CD14-positive monocyte (primary cell): ENCODE results near the gene ICOS. TPM values are rescaled to one million over a fixed set of nuclear protein-coding genes. Genes with fewer than 3 reads are reported as not detected.

ENCODE experiments used
- DNase-seq, 3 donors: peaks; one replicate each; pipeline ENCODE4 v3.0.0-alpha.2; 2011 to 2022
- H2AFZ ChIP-seq: 2 replicates; pipeline ENCODE4 v1.6.0; 2012; ENCODE audit warnings: mild to moderate bottlenecking, low read depth, low read length, inconsistent platforms; ENCODE audit not compliant: insufficient read depth, poor library complexity, severe bottlenecking
- H3K27ac ChIP-seq, 2 donors: 1 replicate in 1 of 2; 2 replicates in 1 of 2; pipeline ENCODE4 v1.5.1; 2012 to 2013; ENCODE audit warnings: low read length in 2 of 2, control low read depth in 1 of 2, inconsistent platforms in 1 of 2, low read depth in 1 of 2, mild to moderate bottlenecking in 1 of 2
- H3K27me3 ChIP-seq, 2 donors: one replicate each; pipeline versions ENCODE4 v1.6.0 to v1.6.1; 2011 to 2013; ENCODE audit warnings: low read length in 2 of 2; ENCODE audit not compliant: control insufficient read depth in 2 of 2, insufficient read depth in 2 of 2
- H3K36me3 ChIP-seq, 2 donors: replicated peaks in 1 of 2; 1 replicate in 1 of 2; 2 replicates in 1 of 2; pipeline versions ENCODE4 v1.5.1 to v1.6.1; 2012 to 2013; ENCODE audit warnings: low read length in 2 of 2, control low read depth in 1 of 2, inconsistent platforms in 1 of 2, mild to moderate bottlenecking in 1 of 2; ENCODE audit not compliant: insufficient read depth in 2 of 2, control insufficient read depth in 1 of 2
- H3K4me1 ChIP-seq, 2 donors: 1 replicate in 1 of 2; 2 replicates in 1 of 2; pipeline versions ENCODE4 v1.5.1 to v1.6.1; 2012 to 2013; ENCODE audit warnings: low read length in 2 of 2, control low read depth in 1 of 2, inconsistent platforms in 1 of 2, mild to moderate bottlenecking in 1 of 2, moderate library complexity in 1 of 2; ENCODE audit not compliant: insufficient read depth in 2 of 2, control insufficient read depth in 1 of 2
- H3K4me2 ChIP-seq: replicated peaks from 2 replicates; pipeline ENCODE3; 2012; ENCODE audit warnings: low read length, moderate library complexity, mild to moderate bottlenecking; ENCODE audit not compliant: poor library complexity, severe bottlenecking; ENCODE audit errors: extremely low read depth
- H3K4me3 ChIP-seq, 3 experiments: fragments of 200-600 bp in 1 of 3; sonication (generic) in 1 of 3; replicated peaks in 1 of 3; 1 replicate in 2 of 3; 2 replicates in 1 of 3; pipeline ENCODE4 v1.5.1; 2011 to 2013; ENCODE audit warnings: low read length in 3 of 3, mild to moderate bottlenecking in 3 of 3, control low read depth in 2 of 3, low read depth in 2 of 3, inconsistent platforms in 1 of 3, moderate library complexity in 1 of 3
- H3K79me2 ChIP-seq: 2 replicates; pipeline ENCODE4 v1.6.0; 2012; ENCODE audit warnings: mild to moderate bottlenecking, control low read depth, inconsistent platforms, low read length, moderate library complexity; ENCODE audit not compliant: insufficient read depth
- H3K9ac ChIP-seq: 2 replicates; pipeline ENCODE4 v1.6.0; 2017; ENCODE audit warnings: low read length, mild to moderate bottlenecking; ENCODE audit not compliant: insufficient read depth, poor library complexity, severe bottlenecking
- H3K9me3 ChIP-seq, 2 donors: replicated peaks in 1 of 2; 1 replicate in 1 of 2; 2 replicates in 1 of 2; pipeline versions ENCODE4 v1.5.1 to v1.6.1; 2012 to 2013; ENCODE audit warnings: low read length in 2 of 2, control low read depth in 1 of 2; ENCODE audit not compliant: control insufficient read depth in 1 of 2, insufficient read depth in 1 of 2
- H4K20me1 ChIP-seq: 2 replicates; pipeline ENCODE4 v1.6.0; 2012; ENCODE audit warnings: mild to moderate bottlenecking, low read length, control low read depth, moderate library complexity; ENCODE audit not compliant: insufficient read depth
- H3K27ac Mint-ChIP-seq, 7 donors: one replicate each; pipeline ENCODE4 v1.8.0; 2020; ENCODE audit warnings: mild to moderate bottlenecking in 7 of 7, mixed read lengths in 7 of 7, moderate library complexity in 6 of 7, inconsistent platforms in 2 of 7
- H3K27me3 Mint-ChIP-seq, 3 donors: one replicate each; pipeline ENCODE4 v1.8.0; 2021 to 2022; ENCODE audit warnings: low read depth in 3 of 3, mild to moderate bottlenecking in 3 of 3, mixed read lengths in 3 of 3, moderate library complexity in 3 of 3, inconsistent platforms in 1 of 3
- H3K36me3 Mint-ChIP-seq, 2 donors: one replicate each; pipeline ENCODE4 v1.8.0; 2020; ENCODE audit warnings: mixed read lengths in 2 of 2, inconsistent platforms in 1 of 2, mild to moderate bottlenecking in 1 of 2
- H3K4me1 Mint-ChIP-seq: one replicate; pipeline ENCODE4 v1.8.0; 2020; ENCODE audit warnings: mild to moderate bottlenecking, mixed read lengths
- H3K4me3 Mint-ChIP-seq, 2 donors: one replicate each; pipeline ENCODE4 v1.8.0; 2020; ENCODE audit warnings: mild to moderate bottlenecking in 2 of 2, mixed read lengths in 2 of 2, moderate library complexity in 1 of 2
- H3K9me3 Mint-ChIP-seq, 7 donors: one replicate each; pipeline ENCODE4 v1.8.0; 2020 to 2022; ENCODE audit warnings: mixed read lengths in 7 of 7, mild to moderate bottlenecking in 6 of 7, moderate library complexity in 6 of 7, inconsistent platforms in 2 of 7
- WGBS: methylation state at CpG from one replicate; pipeline ENCODE4 v1.1.5; 2013; ENCODE audit warnings: missing lambda C conversion rate; ENCODE audit not compliant: insufficient coverage; 5-methylcytosine and 5-hydroxymethylcytosine counted together
- intact Hi-C, 2 donors: fragments of 100-400 bp; cut with micrococcal nuclease; formaldehyde crosslinking; loops; one replicate each; pipeline versions ENCODE4 v1.15.0 to v1.15.1; 2023
- polyA plus RNA-seq, 3 donors: library from polyadenylated mRNA; depleted of rRNA in 1 of 3; unstranded in 2 of 3; stranded (reverse) in 1 of 3; fragments of 300-500 nt in 2 of 3; fragments of >200 nt in 1 of 3; fragmentation: Illumina TruSeq in 2 of 3; gene quantifications; 1 replicate in 2 of 3; 2 replicates in 1 of 3; pipeline ENCODE4 v1.2.3, GENCODE V29; 2012 to 2021
- TF ChIP-seq, protein P1 (sequence below): fragments of 200-600 bp; IDR thresholded peaks from one replicate; pipeline ENCODE4 v1.8.0; 2022; ENCODE audit warnings: antibody characterized with exemption, mild to moderate bottlenecking

The ICOS gene
- polyA plus RNA-seq, 3 donors, result 0.03 to 0.13 TPM; not detected in 1

DNA sequence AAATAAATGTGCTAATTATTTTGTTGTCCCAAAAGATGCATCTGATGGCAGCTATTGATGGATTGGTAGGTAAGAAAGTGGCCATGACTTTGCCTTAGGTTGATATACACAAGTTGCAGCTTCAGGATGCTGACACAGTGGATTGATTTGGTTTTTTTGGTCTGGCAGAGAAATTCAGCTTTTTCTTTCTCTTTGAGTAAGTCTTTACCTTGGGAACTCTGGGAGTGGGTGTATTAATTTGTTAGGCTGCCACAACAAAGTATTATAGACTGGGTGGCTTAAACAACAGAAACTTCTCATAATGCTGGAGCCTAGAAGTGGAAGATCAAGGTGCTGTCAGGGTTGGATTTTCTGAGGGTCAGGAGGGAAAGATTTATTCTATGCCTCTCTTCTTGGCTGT is 19.8 kb upstream of the ICOS start:
- H3K27me3 Mint-ChIP-seq, result peaks cover 0 to 2% (median 0%) of the 10 kb centered on the region in 3 donors
- TF ChIP-seq, protein P1, sequence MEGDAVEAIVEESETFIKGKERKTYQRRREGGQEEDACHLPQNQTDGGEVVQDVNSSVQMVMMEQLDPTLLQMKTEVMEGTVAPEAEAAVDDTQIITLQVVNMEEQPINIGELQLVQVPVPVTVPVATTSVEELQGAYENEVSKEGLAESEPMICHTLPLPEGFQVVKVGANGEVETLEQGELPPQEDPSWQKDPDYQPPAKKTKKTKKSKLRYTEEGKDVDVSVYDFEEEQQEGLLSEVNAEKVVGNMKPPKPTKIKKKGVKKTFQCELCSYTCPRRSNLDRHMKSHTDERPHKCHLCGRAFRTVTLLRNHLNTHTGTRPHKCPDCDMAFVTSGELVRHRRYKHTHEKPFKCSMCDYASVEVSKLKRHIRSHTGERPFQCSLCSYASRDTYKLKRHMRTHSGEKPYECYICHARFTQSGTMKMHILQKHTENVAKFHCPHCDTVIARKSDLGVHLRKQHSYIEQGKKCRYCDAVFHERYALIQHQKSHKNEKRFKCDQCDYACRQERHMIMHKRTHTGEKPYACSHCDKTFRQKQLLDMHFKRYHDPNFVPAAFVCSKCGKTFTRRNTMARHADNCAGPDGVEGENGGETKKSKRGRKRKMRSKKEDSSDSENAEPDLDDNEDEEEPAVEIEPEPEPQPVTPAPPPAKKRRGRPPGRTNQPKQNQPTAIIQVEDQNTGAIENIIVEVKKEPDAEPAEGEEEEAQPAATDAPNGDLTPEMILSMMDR, result no peak

DNA sequence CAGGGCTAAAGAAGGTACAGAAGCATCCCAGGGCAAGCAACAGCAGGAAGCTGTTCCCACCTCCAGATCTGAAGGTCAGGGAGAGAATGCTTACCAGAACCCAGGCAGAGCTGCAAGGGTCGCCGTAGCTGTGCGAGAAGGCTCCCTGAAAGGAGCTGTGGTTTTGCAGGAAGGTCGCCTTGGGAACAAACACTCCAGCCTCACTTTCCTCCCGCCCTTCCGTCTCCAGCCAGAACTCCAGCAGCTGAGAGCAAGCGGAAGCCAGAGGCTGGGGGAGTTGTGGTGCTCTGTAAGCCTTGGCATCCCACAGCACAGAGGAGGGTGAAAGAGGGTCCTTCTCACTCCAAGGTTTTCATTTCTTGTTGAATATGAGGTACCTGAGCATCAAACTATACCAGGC is 18.3 kb upstream of the ICOS start:
- H3K36me3 Mint-ChIP-seq, result no peaks in the 10 kb centered on the region
- intact Hi-C loops, result no loop called here
- H3K27ac ChIP-seq, result no peak overlapping the region
- peaks cover 18% of the 10 kb centered on the region for H3K4me1 Mint-ChIP-seq
- H3K4me1 ChIP-seq, result peaks cover 16 to 19% of the 10 kb centered on the region in 2 donors
- no peaks in the 10 kb centered on the region for H3K9me3 ChIP-seq
- H3K9me3 Mint-ChIP-seq, result no peaks in the 10 kb centered on the region
- H3K4me3 Mint-ChIP-seq, result no peak overlapping the region
- TF ChIP-seq, protein P1, result no peak
- H4K20me1 ChIP-seq, result no peaks in the 10 kb centered on the region
- no peaks in the 10 kb centered on the region for H3K79me2 ChIP-seq
- no peak overlapping the region for H3K4me2 ChIP-seq
- no peak overlapping the region for H2AFZ ChIP-seq
- H3K27me3 ChIP-seq, result no peaks in the 10 kb centered on the region
- no peak overlapping the region for H3K9ac ChIP-seq
- DNase-seq, result no peak
- peaks cover 0 to 2% (median 0%) of the 10 kb centered on the region in 3 donors for H3K27me3 Mint-ChIP-seq
- H3K27ac Mint-ChIP-seq, result no peak overlapping the region
- no peaks in the 10 kb centered on the region for H3K36me3 ChIP-seq
- no peak overlapping the region for H3K4me3 ChIP-seq
- WGBS, result no CpG with 5 or more reads among the region's 7 CpGs

More for the DNA sequence above, 19.8 kb upstream of the ICOS start:
- Histone ChIP-seq H4K20me1 (no peaks in the 10 kb centered on the region), H3K9ac (no peak overlapping the region), H2AFZ (no peak overlapping the region), H3K4me2 (no peak overlapping the region), H3K27ac (no peak overlapping the region), H3K4me3 (no peak overlapping the region), H3K36me3 (no peaks in the 10 kb centered on the region), H3K4me1 (peaks cover 16 to 19% of the 10 kb centered on the region in 2 donors), H3K27me3 (no peaks in the 10 kb centered on the region), H3K79me2 (no peaks in the 10 kb centered on the region), H3K9me3 (no peaks in the 10 kb centered on the region)
- DNase-seq, result no peak
- no peaks in the 10 kb centered on the region for H3K36me3 Mint-ChIP-seq
- H3K9me3 Mint-ChIP-seq, result no peaks in the 10 kb centered on the region
- intact Hi-C loops, result no loop called here
- peaks cover 18% of the 10 kb centered on the region for H3K4me1 Mint-ChIP-seq
- no peak overlapping the region for H3K4me3 Mint-ChIP-seq
- H3K27ac Mint-ChIP-seq, result no peak overlapping the region
